GM10248 (cell line): Measurements from ENCODE around the gene BTBD2.

ENCODE experiments used
- CTCF ChIA-PET: fragments of 300-600 bp; sonication (Branson Sonifier 250); formaldehyde crosslinking; extraction: SDS; loops from one replicate; lab custom pipeline; 2021; ENCODE audit warnings: antibody characterized with exemption; lab: Yijun Ruan, JAX
- POLR2A ChIA-PET: fragments of 350-650 bp; sonication (Branson Sonifier 250); formaldehyde crosslinking; extraction: SDS; loops from one replicate; lab custom pipeline; 2020; ENCODE audit warnings: antibody characterized with exemption; lab: Yijun Ruan, JAX
- DNase-seq: peaks from one replicate; pipeline ENCODE4 v3.0.0; 2012; ENCODE audit errors: extremely low spot score
- TF ChIP-seq, protein P1 (sequence below): IDR thresholded peaks from 2 replicates; pipeline ENCODE4 v1.5.1; 2012; ENCODE audit warnings: mild to moderate bottlenecking, low read depth; ENCODE audit errors: extremely low read depth, missing control alignments, control extremely low read depth

The BTBD2 gene

GRCh38 chr19:2050991-2051772 lies 35.7 kb upstream of the BTBD2 start, which contains the start of gene MKNK2:
MKNK2 (minus strand) TSS chr19:2051244; CDS start chr19:2050851, 393 bp downstream.
- TF ChIP-seq, protein P1, sequence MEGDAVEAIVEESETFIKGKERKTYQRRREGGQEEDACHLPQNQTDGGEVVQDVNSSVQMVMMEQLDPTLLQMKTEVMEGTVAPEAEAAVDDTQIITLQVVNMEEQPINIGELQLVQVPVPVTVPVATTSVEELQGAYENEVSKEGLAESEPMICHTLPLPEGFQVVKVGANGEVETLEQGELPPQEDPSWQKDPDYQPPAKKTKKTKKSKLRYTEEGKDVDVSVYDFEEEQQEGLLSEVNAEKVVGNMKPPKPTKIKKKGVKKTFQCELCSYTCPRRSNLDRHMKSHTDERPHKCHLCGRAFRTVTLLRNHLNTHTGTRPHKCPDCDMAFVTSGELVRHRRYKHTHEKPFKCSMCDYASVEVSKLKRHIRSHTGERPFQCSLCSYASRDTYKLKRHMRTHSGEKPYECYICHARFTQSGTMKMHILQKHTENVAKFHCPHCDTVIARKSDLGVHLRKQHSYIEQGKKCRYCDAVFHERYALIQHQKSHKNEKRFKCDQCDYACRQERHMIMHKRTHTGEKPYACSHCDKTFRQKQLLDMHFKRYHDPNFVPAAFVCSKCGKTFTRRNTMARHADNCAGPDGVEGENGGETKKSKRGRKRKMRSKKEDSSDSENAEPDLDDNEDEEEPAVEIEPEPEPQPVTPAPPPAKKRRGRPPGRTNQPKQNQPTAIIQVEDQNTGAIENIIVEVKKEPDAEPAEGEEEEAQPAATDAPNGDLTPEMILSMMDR: peak; percentile 71
- CTCF ChIA-PET: interaction anchor here (1.0 to 2.4 kb wide), 7 partner anchors 8 to 176 kb away, joined by 3 to 13 read pairs (median 5); no protein-coding TSS in a partner anchor
- DNase-seq: peak; percentile 97
- POLR2A ChIA-PET: interaction anchor here (0.5 to 1.8 kb wide), 11 partner anchors 9 to 487 kb away, joined by 3 to 13 read pairs (median 3); no protein-coding TSS in a partner anchor

DNA sequence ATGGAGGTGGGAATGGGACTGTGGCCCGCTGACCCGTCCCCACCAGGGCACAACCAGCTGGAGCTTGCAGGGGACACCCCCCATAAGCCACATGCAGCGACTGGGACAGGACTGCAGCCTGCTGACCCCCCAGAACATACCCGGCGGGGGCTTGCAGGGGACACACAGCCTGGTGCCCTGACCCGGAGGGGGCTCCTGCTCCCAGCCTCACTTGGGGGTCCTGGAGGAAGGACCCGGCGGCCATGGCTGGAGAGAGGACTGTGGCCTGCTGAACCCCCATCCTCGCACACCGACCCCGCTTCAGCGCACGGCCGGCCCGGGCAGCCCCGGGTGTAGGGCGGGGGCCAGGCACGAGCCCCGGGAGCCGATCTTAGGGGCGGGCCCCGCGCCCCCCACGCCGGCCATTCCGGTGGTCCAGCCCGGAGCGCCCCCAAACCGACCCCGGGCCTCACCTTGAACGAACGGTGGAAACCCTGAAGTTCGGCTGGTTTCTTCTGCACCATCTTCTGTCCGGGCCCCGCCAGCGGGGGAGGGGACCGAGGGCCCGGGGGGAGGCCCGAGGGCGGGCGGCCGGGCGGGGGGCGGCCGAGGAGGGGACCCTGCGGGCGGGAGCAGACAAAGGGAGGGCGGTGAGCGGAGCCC lies 35.0 kb upstream of the BTBD2 start:
- TF ChIP-seq, protein P1: no peak
- no peak for DNase-seq
- CTCF ChIA-PET: no interaction called here
- POLR2A ChIA-PET: interaction anchor here (0.6 to 2.5 kb wide), 5 partner anchors 8 to 44 kb away, joined by 3 to 13 read pairs (median 5); no protein-coding TSS in a partner anchor

GRCh38 chr19:2049741-2050348 lies 34.3 kb upstream of the BTBD2 start:
- ChIA-PET CTCF (no interaction called here), POLR2A (interaction anchor here (0.6 to 2.5 kb wide), 5 partner anchors 8 to 44 kb away, joined by 3 to 13 read pairs (median 5); no protein-coding TSS in a partner anchor)
- DNase-seq: peak; percentile 54

GRCh38 chr19:2048959-2049740 lies 33.6 kb upstream of the BTBD2 start:
- TF ChIP-seq, protein P1: no peak
- no peak for DNase-seq
- CTCF ChIA-PET: interaction anchor here (0.6 to 1.1 kb wide), 3 partner anchors 20 to 143 kb away, joined by 3 read pairs; partner anchors contain the start of genes ADAT3 and SCAMP4
- POLR2A ChIA-PET: interaction anchor here (0.5 to 2.5 kb wide), 11 partner anchors 9 to 391 kb away, joined by 3 to 13 read pairs (median 5); no protein-coding TSS in a partner anchor

More at GRCh38 chr19:2049741-2050348, 34.3 kb upstream of the BTBD2 start:
- TF ChIP-seq, protein P1: no peak

DNA sequence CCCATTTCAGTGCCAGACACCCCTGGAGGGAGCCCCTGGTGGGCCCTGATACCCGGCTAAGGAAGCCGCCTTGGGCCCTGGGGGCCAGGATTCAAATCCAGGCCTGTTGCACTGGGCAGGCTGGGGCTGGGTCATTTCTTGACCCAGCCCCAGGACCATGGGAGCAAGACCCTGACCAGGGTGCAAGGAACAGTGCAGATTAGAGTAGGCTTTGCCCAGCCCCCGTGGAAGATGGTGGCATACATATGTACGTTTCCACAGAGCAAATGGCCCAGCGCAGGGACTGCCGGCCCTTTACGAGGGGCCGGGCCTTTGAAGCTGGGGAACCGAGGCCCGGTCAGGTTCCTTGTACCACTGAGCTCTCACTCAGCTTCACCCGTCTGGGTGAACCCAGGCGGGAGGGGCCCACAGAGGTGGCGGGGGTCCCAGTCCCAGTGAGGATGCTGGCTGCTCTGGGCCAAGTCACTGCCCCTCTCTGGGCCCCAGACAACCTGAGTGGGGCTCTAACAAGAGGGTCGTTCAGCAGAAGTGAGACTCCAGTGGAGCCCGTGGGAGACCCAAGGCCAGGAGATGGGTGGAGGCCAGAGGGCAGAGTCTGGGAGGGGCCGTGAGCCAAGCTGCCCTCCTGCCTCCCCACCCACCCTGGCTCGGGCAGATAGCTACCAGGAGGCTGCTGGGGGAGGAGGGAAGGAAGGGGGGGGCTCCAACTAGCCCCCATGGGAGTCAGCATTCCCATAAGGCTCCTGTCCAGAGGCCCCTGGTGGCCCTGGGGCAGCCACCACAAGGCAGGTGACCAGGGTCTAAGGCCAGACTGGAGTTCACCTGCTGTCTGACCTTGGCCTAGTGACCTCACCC lies 32.8 kb upstream of the BTBD2 start:
- ChIA-PET POLR2A (interaction anchor here (0.5 to 2.5 kb wide), 8 partner anchors 10 to 390 kb away, joined by 3 to 13 read pairs (median 5); no protein-coding TSS in a partner anchor), CTCF (interaction anchor here (0.6 to 1.1 kb wide), 4 partner anchors 21 to 143 kb away, joined by 3 read pairs; partner anchors contain the start of genes ADAT3 and SCAMP4)
- TF ChIP-seq, protein P1: no peak
- no peak for DNase-seq
